K562 (cell line): ENCODE data around the gene ZNF689. TPM values are rescaled to one million over a fixed set of nuclear protein-coding genes. Genes with fewer than 3 reads are reported as not detected.
A peak's percentile ranks its signal among the peaks of the same experiment; 100 is the strongest.

ENCODE experiments used
- ARHGAP35 ChIP-seq: fragments of 450-650 bp; IDR thresholded peaks from 2 replicates; pipeline ENCODE4 v1.6.1; 2018; ENCODE audit not compliant: partially characterized antibody
- CREB1 ChIP-seq, 2 experiments: sonication (generic) in 1 of 2; formaldehyde crosslinking in 1 of 2; IDR thresholded peaks; 2 replicates each; pipeline versions ENCODE4 v1.6.1 to v1.8.0; 2012 to 2022; ENCODE audit warnings: inconsistent platforms in 1 of 2, mild to moderate bottlenecking in 1 of 2, missing genetic modification reagents in 1 of 2, moderate library complexity in 1 of 2
- DDX20 ChIP-seq: fragments of 450-650 bp; IDR thresholded peaks from 2 replicates; pipeline ENCODE4 v1.6.1; 2016; ENCODE audit warnings: missing genetic modification characterization, low read depth, mild to moderate bottlenecking, missing compliant biosample characterization, moderate library complexity
- MEIS2 ChIP-seq: fragments of 450-650 bp; IDR thresholded peaks from 2 replicates; pipeline ENCODE4 v1.6.1; 2014; ENCODE audit warnings: mild to moderate bottlenecking; ENCODE audit not compliant: partially characterized antibody
- POLR3G ChIP-seq: IDR thresholded peaks from 2 replicates; pipeline ENCODE4 v1.6.1; 2011; ENCODE audit not compliant: insufficient read length, insufficient replicate concordance; ENCODE audit errors: extremely low read depth
- RBBP5 ChIP-seq: fragments of 200-600 bp; sonication (generic); IDR thresholded peaks from 2 replicates; pipeline ENCODE4 v1.6.1; 2012; ENCODE audit warnings: borderline replicate concordance, mild to moderate bottlenecking, low read length, control low read depth, inconsistent platforms; ENCODE audit not compliant: insufficient read depth, poor library complexity, severe bottlenecking
- RBM22 ChIP-seq: fragments of 200-400 bp; formaldehyde crosslinking; IDR thresholded peaks from 2 replicates; pipeline ENCODE4 v1.6.1; 2018; ENCODE audit warnings: low read length, low read depth; ENCODE audit not compliant: poor library complexity, severe bottlenecking
- RFX5 ChIP-seq: IDR thresholded peaks from 2 replicates; pipeline ENCODE4 v1.6.1; 2011; ENCODE audit warnings: low read depth, mild to moderate bottlenecking, improper control_type of control experiment, low read length
- TOE1 ChIP-seq, 2 experiments: fragments of 450-650 bp in 1 of 2; sonication (generic) in 1 of 2; formaldehyde crosslinking in 1 of 2; IDR thresholded peaks; 2 replicates each; pipeline versions ENCODE4 v1.7.1 to v1.8.0; 2016 to 2022; ENCODE audit warnings: borderline replicate concordance in 2 of 2, mild to moderate bottlenecking in 2 of 2, antibody characterized with exemption in 1 of 2, inconsistent platforms in 1 of 2, low read depth in 1 of 2, missing genetic modification reagents in 1 of 2, moderate library complexity in 1 of 2
- XRCC3 ChIP-seq: fragments of 450-650 bp; IDR thresholded peaks from 2 replicates; pipeline ENCODE4 v1.6.1; 2017; ENCODE audit warnings: mild to moderate bottlenecking, moderate library complexity
- ZNF143 ChIP-seq: sonication (generic); formaldehyde crosslinking; IDR thresholded peaks from 2 replicates; pipeline ENCODE4 v1.9.0; 2022; ENCODE audit warnings: mild to moderate bottlenecking, missing genetic modification reagents
- polyA plus RNA-seq, 8 experiments: library from polyadenylated mRNA; depleted of rRNA in 4 of 8; stranded (reverse) in 5 of 8; unstranded in 3 of 8; fragments of >200 nt; fragmentation: Nextera tagmentation in 2 of 8; fragmentation: Illumina TruSeq in 1 of 8; extraction: Ambion mirVana in 2 of 8; extraction: Trizol in 1 of 8; gene quantifications; 2 replicates each; pipeline versions ENCODE4 v1.2.1 to v1.2.3, GENCODE V29; 2011 to 2014; ENCODE audit warnings: inconsistent platforms in 1 of 8, missing spikeins in 1 of 8
- total RNA-seq, 7 experiments: library from RNA; depleted of rRNA in 6 of 7; stranded (reverse); fragments of >200 nt in 6 of 7; fragmentation: Illumina TruSeq in 2 of 7; extraction: Trizol in 2 of 7; gene quantifications; 2 replicates each; pipeline versions ENCODE4 v1.2.1 to v1.2.3, GENCODE V29; 2011 to 2021; ENCODE audit warnings: low replicate concordance in 1 of 7
- TF ChIP-seq, protein P1 (sequence below): fragments of 250-450 bp; sonication (Bioruptor Pico); IDR thresholded peaks from 2 replicates; pipeline ENCODE4 v1.4.0; 2020; ENCODE audit warnings: mild to moderate bottlenecking, moderate library complexity
- TF ChIP-seq, protein P2 (sequence below): IDR thresholded peaks from 2 replicates; pipeline ENCODE4 v1.6.1; 2012; ENCODE audit warnings: low read depth, low read length, improper control_type of control experiment, borderline replicate concordance
- TF ChIP-seq, protein P3 (sequence below): sonication (generic); formaldehyde crosslinking; IDR thresholded peaks from 2 replicates; pipeline ENCODE4 v1.8.1; 2022; ENCODE audit warnings: missing genetic modification reagents
- TF ChIP-seq, protein P4 (sequence below): sonication (generic); formaldehyde crosslinking; IDR thresholded peaks from 2 replicates; pipeline ENCODE4 v1.8.1; 2022; ENCODE audit warnings: missing genetic modification reagents

The ZNF689 gene
- total and polyA plus RNA-seq, 9 of the 15 experiments (the other 6 are each of a cell fraction or from before 2014, with no cell fraction given): 5.4 to 15.4 (median 10.8) TPM

DNA sequence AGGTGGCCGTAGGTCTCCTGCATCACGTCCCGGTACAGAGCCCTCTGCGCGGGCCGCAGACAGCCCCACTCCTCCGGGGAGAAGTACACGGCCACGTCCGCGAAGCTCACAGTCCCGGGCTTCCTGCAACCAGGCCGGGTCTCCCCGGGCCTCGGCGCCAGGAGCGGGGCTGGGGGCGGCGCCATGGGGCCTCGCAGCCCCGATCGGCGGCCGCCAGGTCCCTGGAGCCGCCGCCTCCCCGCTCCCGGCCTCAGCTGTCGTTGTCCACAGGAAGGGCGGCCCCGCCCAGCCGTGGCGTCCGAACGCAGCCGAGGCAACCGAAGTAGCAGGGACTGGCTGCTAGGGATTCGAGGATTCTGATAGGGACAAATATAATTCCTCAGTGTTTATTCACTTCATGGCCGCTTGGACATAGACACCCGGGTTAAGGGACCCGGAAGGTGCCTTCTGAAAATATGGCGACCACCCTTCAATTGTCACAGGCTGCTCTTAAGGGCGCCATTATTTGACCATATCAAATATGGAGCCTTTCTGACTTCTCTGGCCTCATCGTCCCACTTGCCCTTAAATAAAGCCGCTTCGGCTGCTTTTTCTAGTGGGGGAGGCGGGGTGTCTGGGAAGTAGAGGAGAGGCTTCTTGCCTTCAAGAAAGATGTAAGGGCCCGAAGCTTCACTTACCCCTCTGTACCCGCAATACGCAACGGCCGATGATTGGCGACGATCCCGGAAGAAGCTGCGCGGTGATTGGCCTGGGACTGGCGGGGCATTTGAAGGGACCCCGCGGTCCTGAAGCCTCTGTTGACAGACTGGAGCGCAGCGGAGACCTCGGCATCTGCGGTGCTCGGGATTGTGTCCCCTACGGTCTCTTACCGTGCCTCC, 38.5 kb downstream of the ZNF689 start, which contains the start of gene ZNF688 (continued):
- TF ChIP-seq, protein P1, sequence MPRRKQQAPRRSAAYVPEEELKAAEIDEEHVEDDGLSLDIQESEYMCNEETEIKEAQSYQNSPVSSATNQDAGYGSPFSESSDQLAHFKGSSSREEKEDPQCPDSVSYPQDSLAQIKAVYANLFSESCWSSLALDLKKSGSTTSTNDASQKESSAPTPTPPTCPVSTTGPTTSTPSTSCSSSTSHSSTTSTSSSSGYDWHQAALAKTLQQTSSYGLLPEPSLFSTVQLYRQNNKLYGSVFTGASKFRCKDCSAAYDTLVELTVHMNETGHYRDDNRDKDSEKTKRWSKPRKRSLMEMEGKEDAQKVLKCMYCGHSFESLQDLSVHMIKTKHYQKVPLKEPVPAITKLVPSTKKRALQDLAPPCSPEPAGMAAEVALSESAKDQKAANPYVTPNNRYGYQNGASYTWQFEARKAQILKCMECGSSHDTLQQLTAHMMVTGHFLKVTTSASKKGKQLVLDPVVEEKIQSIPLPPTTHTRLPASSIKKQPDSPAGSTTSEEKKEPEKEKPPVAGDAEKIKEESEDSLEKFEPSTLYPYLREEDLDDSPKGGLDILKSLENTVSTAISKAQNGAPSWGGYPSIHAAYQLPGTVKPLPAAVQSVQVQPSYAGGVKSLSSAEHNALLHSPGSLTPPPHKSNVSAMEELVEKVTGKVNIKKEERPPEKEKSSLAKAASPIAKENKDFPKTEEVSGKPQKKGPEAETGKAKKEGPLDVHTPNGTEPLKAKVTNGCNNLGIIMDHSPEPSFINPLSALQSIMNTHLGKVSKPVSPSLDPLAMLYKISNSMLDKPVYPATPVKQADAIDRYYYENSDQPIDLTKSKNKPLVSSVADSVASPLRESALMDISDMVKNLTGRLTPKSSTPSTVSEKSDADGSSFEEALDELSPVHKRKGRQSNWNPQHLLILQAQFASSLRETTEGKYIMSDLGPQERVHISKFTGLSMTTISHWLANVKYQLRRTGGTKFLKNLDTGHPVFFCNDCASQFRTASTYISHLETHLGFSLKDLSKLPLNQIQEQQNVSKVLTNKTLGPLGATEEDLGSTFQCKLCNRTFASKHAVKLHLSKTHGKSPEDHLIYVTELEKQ (CRISPR knock-in tag): no peak
- TF ChIP-seq, protein P2, sequence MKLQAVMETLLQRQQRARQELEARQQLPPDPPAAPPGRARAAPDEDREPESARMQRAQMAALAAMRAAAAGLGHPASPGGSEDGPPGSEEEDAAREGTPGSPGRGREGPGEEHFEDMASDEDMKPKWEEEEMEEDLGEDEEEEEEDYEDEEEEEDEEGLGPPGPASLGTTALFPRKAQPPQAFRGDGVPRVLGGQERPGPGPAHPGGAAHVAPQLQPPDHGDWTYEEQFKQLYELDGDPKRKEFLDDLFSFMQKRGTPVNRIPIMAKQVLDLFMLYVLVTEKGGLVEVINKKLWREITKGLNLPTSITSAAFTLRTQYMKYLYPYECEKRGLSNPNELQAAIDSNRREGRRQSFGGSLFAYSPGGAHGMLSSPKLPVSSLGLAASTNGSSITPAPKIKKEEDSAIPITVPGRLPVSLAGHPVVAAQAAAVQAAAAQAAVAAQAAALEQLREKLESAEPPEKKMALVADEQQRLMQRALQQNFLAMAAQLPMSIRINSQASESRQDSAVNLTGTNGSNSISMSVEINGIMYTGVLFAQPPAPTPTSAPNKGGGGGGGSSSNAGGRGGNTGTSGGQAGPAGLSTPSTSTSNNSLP: no peak
- TF ChIP-seq, protein P3, sequence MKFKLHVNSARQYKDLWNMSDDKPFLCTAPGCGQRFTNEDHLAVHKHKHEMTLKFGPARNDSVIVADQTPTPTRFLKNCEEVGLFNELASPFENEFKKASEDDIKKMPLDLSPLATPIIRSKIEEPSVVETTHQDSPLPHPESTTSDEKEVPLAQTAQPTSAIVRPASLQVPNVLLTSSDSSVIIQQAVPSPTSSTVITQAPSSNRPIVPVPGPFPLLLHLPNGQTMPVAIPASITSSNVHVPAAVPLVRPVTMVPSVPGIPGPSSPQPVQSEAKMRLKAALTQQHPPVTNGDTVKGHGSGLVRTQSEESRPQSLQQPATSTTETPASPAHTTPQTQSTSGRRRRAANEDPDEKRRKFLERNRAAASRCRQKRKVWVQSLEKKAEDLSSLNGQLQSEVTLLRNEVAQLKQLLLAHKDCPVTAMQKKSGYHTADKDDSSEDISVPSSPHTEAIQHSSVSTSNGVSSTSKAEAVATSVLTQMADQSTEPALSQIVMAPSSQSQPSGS (CRISPR knock-in tag): no peak
- TF ChIP-seq RBM22: no peak
- TF ChIP-seq ZNF143: no peak
- TF ChIP-seq RFX5: no peak
- TF ChIP-seq POLR3G: no peak
- no peak for TF ChIP-seq DDX20 (tag)
- no peak for TF ChIP-seq XRCC3
- peak; percentile 86 for TF ChIP-seq MEIS2
- peak; percentile 48; the same call in 1 of the 2 replicates for TF ChIP-seq TOE1 (IDR thresholded peaks at IDR 0.05; ENCODE audit: borderline replicate concordance)
- TF ChIP-seq TOE1 (CRISPR knock-in tag; IDR thresholded peaks at IDR 0.05; ENCODE audit: borderline replicate concordance, low read depth): no peak
- TF ChIP-seq, protein P4, sequence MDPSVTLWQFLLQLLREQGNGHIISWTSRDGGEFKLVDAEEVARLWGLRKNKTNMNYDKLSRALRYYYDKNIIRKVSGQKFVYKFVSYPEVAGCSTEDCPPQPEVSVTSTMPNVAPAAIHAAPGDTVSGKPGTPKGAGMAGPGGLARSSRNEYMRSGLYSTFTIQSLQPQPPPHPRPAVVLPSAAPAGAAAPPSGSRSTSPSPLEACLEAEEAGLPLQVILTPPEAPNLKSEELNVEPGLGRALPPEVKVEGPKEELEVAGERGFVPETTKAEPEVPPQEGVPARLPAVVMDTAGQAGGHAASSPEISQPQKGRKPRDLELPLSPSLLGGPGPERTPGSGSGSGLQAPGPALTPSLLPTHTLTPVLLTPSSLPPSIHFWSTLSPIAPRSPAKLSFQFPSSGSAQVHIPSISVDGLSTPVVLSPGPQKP (CRISPR knock-in tag): no peak
- TF ChIP-seq ARHGAP35: no peak
- TF ChIP-seq CREB1 (IDR thresholded peaks at IDR 0.05): peak; percentile 52; the same call in 1 of the 2 replicates
- TF ChIP-seq CREB1 (CRISPR knock-in tag; IDR thresholded peaks at IDR 0.05): no peak; the same call in 1 of the 2 replicates
- no peak for TF ChIP-seq RBBP5
